PFSK-1 (cell line): Measurements from ENCODE around the gene SLC5A5.

Experiments
- POLR2AphosphoS5 ChIP-seq: IDR thresholded peaks from 2 replicates; pipeline ENCODE4 v1.6.1; 2012; ENCODE audit warnings: low read depth, mild to moderate bottlenecking, control low read depth, low read length, moderate library complexity
- REST ChIP-seq, 2 experiments: IDR thresholded peaks; 2 replicates each; pipeline versions ENCODE4 v1.6.1 to v1.8.0; 2011 to 2012; ENCODE audit warnings: low read depth in 2 of 2, low read length in 2 of 2, control low read depth in 1 of 2, inconsistent platforms in 1 of 2, mild to moderate bottlenecking in 1 of 2, moderate library complexity in 1 of 2; ENCODE audit not compliant: insufficient read depth in 1 of 2
- TAF1 ChIP-seq: IDR thresholded peaks from 2 replicates; pipeline ENCODE4 v1.6.1; 2012; ENCODE audit warnings: low read length, control low read depth, borderline replicate concordance; ENCODE audit not compliant: insufficient read depth

- TF ChIP-seq POLR2AphosphoS5 (no peak), TAF1 (no peak), REST (IDR thresholded peaks at IDR 0.05; ENCODE audit: insufficient read depth in 1 of 2, low read depth in 2 of 2, low read length in 2 of 2) (no peak)
These were observed 2.6 kb upstream of the SLC5A5 start for GRCh38 chr19:17869114-17869608.
